Muscle layer of colon (tissue), 2 donors: ENCODE data around the gene BEST3.
"Not testable (repeated sequence)": the region's sequence is repeated elsewhere in the genome, so short reads cannot be mapped to it uniquely, and the experiment has no call there.

Experiments
- H3K27ac ChIP-seq: one replicate; pipeline ENCODE4 v1.7.0; 2013; ENCODE audit warnings: low read depth, mild to moderate bottlenecking, low read length, moderate library complexity
- H3K27me3 ChIP-seq, 2 donors: one replicate each; pipeline ENCODE4 v1.7.0; 2013; ENCODE audit warnings: low read length in 2 of 2, mild to moderate bottlenecking in 2 of 2; ENCODE audit not compliant: insufficient read depth in 2 of 2, control insufficient read depth in 1 of 2
- H3K36me3 ChIP-seq: one replicate; pipeline ENCODE4 v1.7.0; 2013; ENCODE audit warnings: mild to moderate bottlenecking, low read length; ENCODE audit not compliant: insufficient read depth
- H3K4me1 ChIP-seq: one replicate; pipeline ENCODE4 v1.7.0; 2013; ENCODE audit warnings: mild to moderate bottlenecking, low read length; ENCODE audit not compliant: insufficient read depth
- H3K4me3 ChIP-seq, 2 donors: one replicate each; pipeline ENCODE4 v1.7.0; 2013; ENCODE audit warnings: low read length in 2 of 2, low read depth in 1 of 2, mild to moderate bottlenecking in 1 of 2, moderate library complexity in 1 of 2
- H3K9ac ChIP-seq: one replicate; pipeline ENCODE4 v1.7.0; 2013; ENCODE audit warnings: low read length
- H3K9me3 ChIP-seq: one replicate; pipeline ENCODE4 v1.7.0; 2013; ENCODE audit warnings: mild to moderate bottlenecking, low read length
- donor health status: abdominal sarcoma.
- donor health status: Adenocarcinoma of cecum.

The BEST3 gene

DNA sequence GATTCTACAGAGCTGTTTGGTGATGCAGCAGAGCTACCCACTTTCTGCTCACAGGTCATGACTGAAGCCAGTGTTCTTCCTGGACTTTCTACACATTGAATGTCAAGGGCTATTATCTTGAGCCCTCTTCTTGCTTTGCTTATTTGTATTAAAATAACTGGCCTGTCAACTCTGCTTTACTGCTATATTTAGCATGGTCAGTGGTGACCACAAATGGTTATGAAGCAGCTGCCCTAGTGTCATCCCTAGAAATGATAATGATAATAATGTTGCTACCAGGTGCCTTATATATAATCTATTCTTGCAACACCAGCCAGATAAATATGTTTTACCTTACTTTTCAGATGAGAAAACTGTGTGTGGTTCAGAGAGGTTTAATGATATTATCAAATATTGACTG is 85.8 kb downstream of the BEST3 start:
- H3K4me3 ChIP-seq = no peak overlapping the region
- no peaks in the 10 kb centered on the region for H3K27me3 ChIP-seq
- no peaks in the 10 kb centered on the region for H3K36me3 ChIP-seq
- no peak overlapping the region for H3K27ac ChIP-seq
- H3K9me3 ChIP-seq = no peaks in the 10 kb centered on the region
- H3K4me1 ChIP-seq = no peaks in the 10 kb centered on the region
- no peak overlapping the region for H3K9ac ChIP-seq

DNA sequence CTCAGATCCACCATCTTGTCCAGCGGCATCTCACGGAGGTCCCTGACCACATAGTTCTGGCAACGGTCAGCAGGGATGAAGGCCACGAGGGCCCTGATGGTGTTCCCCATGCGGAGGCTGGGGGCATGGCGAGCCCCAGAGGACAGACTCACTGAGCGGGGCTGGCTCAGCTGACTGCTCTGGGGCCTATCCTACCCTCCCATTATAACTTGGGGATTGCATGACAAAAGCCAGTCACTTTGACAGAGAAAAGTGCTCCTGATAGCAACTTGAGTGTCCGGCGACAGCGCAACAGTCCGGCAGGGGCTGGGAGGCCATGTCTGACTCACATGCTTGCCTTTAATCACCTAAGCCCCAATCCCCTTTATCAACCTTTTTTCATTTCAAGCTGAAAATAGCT is 88.4 kb downstream of the BEST3 start, which contains the start of gene LRRC10:
LRRC10 (minus strand) TSS at position 179 of the 400 bp plus-strand sequence; CDS start at position 110, 69 bp downstream.
- no peak within 1 kb of the TSS for H3K4me3 ChIP-seq
- H3K9ac ChIP-seq = no peak within 1 kb of the TSS
- H3K4me1 ChIP-seq = no peaks in the 10 kb centered on the region
- no peaks in the 10 kb centered on the region for H3K36me3 ChIP-seq
- no peak within 1 kb of the TSS for H3K27ac ChIP-seq
- H3K27me3 ChIP-seq = no peaks in the 10 kb centered on the region
- H3K9me3 ChIP-seq = no peaks in the 10 kb centered on the region

DNA sequence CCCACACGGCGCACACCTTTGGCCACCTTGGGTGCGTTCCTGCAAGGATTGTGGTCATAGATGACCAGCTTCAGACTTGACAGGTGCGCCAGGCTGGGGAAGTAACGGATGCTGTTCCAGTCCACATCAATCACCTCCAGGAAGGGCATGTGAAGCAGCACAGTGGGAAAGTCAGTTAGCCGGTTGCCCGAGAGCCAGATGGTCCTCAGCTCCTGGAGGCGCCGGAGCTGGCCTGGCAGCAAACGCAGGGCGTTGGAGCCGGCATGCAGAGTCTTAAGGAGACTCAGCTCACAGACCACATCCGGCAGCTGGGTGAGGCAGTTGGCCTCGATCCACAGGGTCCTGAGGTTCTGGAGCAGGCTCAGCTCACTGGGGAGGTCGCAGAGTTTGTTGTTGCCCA is 89.0 kb downstream of the BEST3 start:
- Histone ChIP-seq H3K9me3 (no peaks in the 10 kb centered on the region), H3K27ac (no peak overlapping the region), H3K27me3 (no peaks in the 10 kb centered on the region), H3K4me1 (no peaks in the 10 kb centered on the region), H3K4me3 (no peak overlapping the region), H3K36me3 (no peaks in the 10 kb centered on the region), H3K9ac (no peak overlapping the region)

DNA sequence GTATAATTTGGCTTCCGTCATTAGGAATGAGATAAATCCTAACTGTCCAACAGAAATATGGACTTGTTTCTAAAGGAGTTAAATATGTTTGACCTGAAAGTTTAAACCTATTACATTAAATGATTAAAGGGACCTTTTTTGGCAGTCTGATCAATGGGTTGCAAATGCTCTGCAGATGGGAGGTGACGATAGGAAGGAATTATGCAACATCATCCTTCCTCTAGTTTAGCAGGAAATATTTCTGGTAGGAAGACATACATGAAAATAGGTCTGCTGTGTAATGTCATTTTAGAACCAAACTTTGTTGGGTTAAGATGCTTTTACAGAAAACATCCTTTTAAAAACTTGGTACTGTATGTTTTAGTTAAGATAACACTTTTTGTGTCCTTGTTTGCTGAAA is 91.0 kb downstream of the BEST3 start:
- Histone ChIP-seq H3K4me3 (no peak overlapping the region), H3K27ac (no peak overlapping the region), H3K9ac (no peak overlapping the region), H3K4me1 (no peaks in the 10 kb centered on the region), H3K9me3 (no peaks in the 10 kb centered on the region), H3K27me3 (no peaks in the 10 kb centered on the region), H3K36me3 (peaks cover 4% of the 10 kb centered on the region)

DNA sequence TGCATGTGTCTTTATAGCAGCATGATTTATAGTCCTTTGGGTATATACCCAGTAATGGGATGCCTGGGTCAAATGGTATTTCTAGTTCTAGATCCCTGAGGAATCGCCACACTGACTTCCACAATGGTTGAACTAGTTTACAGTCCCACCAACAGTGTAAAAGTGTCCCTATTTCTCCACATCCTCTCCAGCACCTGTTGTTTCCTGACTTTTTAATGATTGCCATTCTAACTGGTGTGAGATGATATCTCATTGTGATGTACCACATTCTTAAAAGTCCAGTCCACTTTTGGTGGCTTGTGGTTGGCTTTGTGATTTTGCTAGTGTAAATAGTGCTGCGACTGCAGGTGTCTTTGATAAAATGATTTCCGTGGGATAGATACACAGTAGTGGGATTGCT is 94.8 kb downstream of the BEST3 start:
- H3K4me1 ChIP-seq, H3K9ac ChIP-seq, H3K27ac ChIP-seq, H3K27me3 ChIP-seq, H3K4me3 ChIP-seq, H3K9me3 ChIP-seq: not testable (repeated sequence)
- peaks cover 27% of the 10 kb centered on the region for H3K36me3 ChIP-seq
